MCF 10A (cell line): Measurements from ENCODE around the gene RFT1. TPM values are rescaled to one million over a fixed set of nuclear protein-coding genes. Genes with fewer than 3 reads are reported as not detected.

Experiments used
- BruUV-seq: library from RNA; stranded (reverse); fragments of 400-500 nt; replicated peaks from 2 replicates; lab custom pipeline; 2021; lab: Mats Ljungman, UMichigan
- CTCF ChIA-PET: fragments of 300-600 bp; sonication (Branson Sonifier 250); formaldehyde crosslinking; extraction: SDS; loops from one replicate; lab custom pipeline; 2021; ENCODE audit warnings: antibody characterized with exemption, inconsistent platforms; lab: Yijun Ruan, JAX
- POLR2A ChIA-PET: fragments of 300-600, 350-650 bp; sonication (Branson Sonifier 250); formaldehyde crosslinking; extraction: SDS; loops from one replicate; lab custom pipeline; 2020; ENCODE audit warnings: antibody characterized with exemption, inconsistent platforms; lab: Yijun Ruan, JAX
- DNase-seq: peaks from one replicate; pipeline ENCODE4 v3.0.0-alpha.2; 2018; ENCODE audit not compliant: unreplicated experiment
- H3K27ac Mint-ChIP-seq: one replicate; pipeline ENCODE4 v1.8.0; 2022; ENCODE audit warnings: mild to moderate bottlenecking, low read depth, mixed read lengths; ENCODE audit not compliant: unreplicated experiment
- H3K27me3 Mint-ChIP-seq: one replicate; pipeline ENCODE4 v1.8.0; 2022; ENCODE audit warnings: mixed read lengths; ENCODE audit not compliant: insufficient read depth, unreplicated experiment
- H3K36me3 Mint-ChIP-seq: one replicate; pipeline ENCODE4 v1.8.0; 2022; ENCODE audit warnings: mild to moderate bottlenecking, moderate library complexity, mixed read lengths; ENCODE audit not compliant: insufficient read depth, unreplicated experiment
- H3K4me1 Mint-ChIP-seq: one replicate; pipeline ENCODE4 v1.8.0; 2022; ENCODE audit warnings: mixed read lengths; ENCODE audit not compliant: insufficient read depth, unreplicated experiment
- H3K4me3 Mint-ChIP-seq: one replicate; pipeline ENCODE4 v1.8.0; 2022; ENCODE audit warnings: mild to moderate bottlenecking, moderate library complexity, mixed read lengths; ENCODE audit not compliant: unreplicated experiment
- H3K9me3 Mint-ChIP-seq: one replicate; pipeline ENCODE4 v1.8.0; 2022; ENCODE audit warnings: mixed read lengths; ENCODE audit not compliant: unreplicated experiment
- intact Hi-C: fragments of 100-400 bp; cut with micrococcal nuclease; formaldehyde crosslinking; loops from 2 replicates; pipeline ENCODE4 v1.14.1; 2022
- total RNA-seq: library from RNA; stranded (reverse); gene quantifications from 2 replicates; pipeline ENCODE4 v1.2.3, GENCODE V29; 2022
- TF ChIP-seq, protein P1 (sequence below): fragments of 200-600 bp; IDR thresholded peaks from one replicate; pipeline ENCODE4 v1.8.0; 2022; ENCODE audit warnings: antibody characterized with exemption, mild to moderate bottlenecking; ENCODE audit not compliant: unreplicated experiment

RFT1 gene
- total RNA-seq, 1 experiment from 2014 or later: 42.7 TPM

DNA sequence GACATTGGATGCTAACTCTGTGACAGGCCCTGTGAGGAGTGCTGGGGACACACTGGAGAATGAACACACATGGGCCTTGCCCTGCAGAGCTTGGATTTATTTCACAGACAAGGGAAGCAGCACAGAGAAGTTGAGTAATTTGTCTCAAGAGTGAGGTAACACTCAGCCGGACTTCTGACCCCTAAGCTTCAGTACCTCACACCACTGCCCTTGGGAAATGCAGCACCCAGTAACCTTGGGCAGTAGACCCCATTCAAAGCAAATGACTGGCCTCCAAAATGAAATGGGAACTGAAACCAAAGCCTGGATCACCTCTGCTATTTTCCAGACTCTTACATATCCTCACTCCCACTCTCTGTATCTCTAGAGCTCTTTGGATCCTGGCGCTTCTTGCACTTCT is 37.3 kb downstream of the RFT1 start:
- ChIA-PET CTCF (interaction anchor here (0.6 to 0.9 kb wide), 2 partner anchors 20 to 163 kb away, joined by 3 read pairs; no protein-coding TSS in a partner anchor), POLR2A (no interaction called here)
- Mint-ChIP-seq H3K36me3 (peaks cover 59% of the 10 kb centered on the region), H3K4me1 (no peaks in the 10 kb centered on the region), H3K4me3 (no peak overlapping the region), H3K9me3 (no peaks in the 10 kb centered on the region), H3K27ac (no peak overlapping the region), H3K27me3 (no peaks in the 10 kb centered on the region)
- no TSS peak for BruUV-seq
- TF ChIP-seq, protein P1, sequence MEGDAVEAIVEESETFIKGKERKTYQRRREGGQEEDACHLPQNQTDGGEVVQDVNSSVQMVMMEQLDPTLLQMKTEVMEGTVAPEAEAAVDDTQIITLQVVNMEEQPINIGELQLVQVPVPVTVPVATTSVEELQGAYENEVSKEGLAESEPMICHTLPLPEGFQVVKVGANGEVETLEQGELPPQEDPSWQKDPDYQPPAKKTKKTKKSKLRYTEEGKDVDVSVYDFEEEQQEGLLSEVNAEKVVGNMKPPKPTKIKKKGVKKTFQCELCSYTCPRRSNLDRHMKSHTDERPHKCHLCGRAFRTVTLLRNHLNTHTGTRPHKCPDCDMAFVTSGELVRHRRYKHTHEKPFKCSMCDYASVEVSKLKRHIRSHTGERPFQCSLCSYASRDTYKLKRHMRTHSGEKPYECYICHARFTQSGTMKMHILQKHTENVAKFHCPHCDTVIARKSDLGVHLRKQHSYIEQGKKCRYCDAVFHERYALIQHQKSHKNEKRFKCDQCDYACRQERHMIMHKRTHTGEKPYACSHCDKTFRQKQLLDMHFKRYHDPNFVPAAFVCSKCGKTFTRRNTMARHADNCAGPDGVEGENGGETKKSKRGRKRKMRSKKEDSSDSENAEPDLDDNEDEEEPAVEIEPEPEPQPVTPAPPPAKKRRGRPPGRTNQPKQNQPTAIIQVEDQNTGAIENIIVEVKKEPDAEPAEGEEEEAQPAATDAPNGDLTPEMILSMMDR: no peak
- intact Hi-C loops: no loop called here
- no peak for DNase-seq

DNA sequence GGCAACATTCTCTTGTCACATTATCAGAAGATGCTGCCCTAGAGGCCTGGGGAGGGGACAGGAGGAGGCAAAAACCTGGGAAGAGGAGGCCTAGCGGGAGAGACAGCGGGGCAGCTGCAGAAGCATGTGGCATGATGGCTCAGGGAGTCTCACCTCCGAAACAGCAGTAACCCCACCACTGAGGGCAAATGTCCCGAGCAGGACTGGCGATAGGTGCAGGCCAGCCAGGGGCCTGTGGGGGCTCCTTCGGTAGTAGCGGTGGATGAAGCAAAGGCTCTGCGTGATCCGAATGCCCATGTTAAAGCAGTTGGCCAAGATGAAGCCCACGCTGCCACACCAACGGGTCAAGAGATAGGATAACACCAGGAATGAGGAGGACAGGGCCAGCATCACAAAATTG is 38.0 kb downstream of the RFT1 start:
- TF ChIP-seq, protein P1: no peak
- Mint-ChIP-seq H3K27ac (no peak overlapping the region), H3K4me3 (no peak overlapping the region), H3K9me3 (no peaks in the 10 kb centered on the region), H3K4me1 (no peaks in the 10 kb centered on the region), H3K27me3 (no peaks in the 10 kb centered on the region), H3K36me3 (peaks cover 62% of the 10 kb centered on the region)
- DNase-seq: no peak
- POLR2A ChIA-PET: interaction anchor here (0.9 kb wide), 1 partner anchor 12 kb away, joined by 4 read pairs; no protein-coding TSS in a partner anchor
- intact Hi-C loops: no loop called here
- CTCF ChIA-PET: no interaction called here
- no TSS peak for BruUV-seq

DNA sequence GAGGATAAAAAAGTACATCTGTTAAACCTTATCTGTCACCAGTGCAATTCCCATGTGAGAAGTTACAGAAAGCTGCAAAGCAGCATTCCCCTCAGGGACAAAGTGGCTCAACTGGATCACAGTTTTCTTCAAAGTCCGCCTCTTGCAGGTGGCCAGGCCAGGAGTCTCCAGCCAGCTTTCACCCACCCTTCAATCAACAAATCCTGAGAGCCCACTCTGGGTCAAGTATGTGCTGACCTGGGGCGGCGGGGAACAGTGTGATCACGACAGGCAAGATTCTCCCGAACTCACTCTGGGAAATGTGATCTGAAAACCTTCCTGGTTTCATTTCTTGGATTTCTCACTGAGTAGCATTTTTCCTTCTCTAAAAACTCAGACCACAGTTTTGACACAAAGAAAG is 39.2 kb downstream of the RFT1 start:
- ChIA-PET CTCF (interaction anchor here (0.7 kb wide), 1 partner anchor 54 kb away, joined by 3 read pairs; no protein-coding TSS in a partner anchor), POLR2A (interaction anchor here (0.7 kb wide), 1 partner anchor 350 kb away, joined by 3 read pairs; no protein-coding TSS in a partner anchor)
- Mint-ChIP-seq H3K9me3 (no peaks in the 10 kb centered on the region), H3K27me3 (no peaks in the 10 kb centered on the region), H3K36me3 (peaks cover 61% of the 10 kb centered on the region), H3K27ac (no peak overlapping the region), H3K4me1 (no peaks in the 10 kb centered on the region), H3K4me3 (no peak overlapping the region)
- no TSS peak for BruUV-seq
- intact Hi-C loops: no loop called here
- DNase-seq: no peak
- TF ChIP-seq, protein P1: no peak

DNA sequence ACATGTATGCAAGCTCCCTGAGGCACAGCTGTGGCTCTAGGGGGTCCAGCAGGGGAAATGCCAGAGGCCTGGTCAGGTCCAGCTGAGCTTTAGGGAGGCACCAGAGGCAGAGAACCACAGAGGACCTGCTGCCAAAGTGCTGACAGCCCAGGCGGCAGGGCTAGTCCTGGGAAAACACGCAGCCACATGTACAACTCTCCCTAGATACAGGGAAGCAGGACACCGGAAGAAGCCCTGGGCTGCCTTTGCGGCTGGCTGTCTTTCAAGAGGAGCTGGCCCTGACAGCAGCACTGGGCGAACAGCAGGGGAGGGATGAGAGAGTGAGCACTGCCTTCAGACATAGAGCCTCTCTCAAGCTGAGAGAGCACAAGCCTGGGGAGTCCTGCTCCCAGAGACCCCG is 40.7 kb downstream of the RFT1 start:
- TF ChIP-seq, protein P1: no peak
- POLR2A ChIA-PET: no interaction called here
- intact Hi-C loops: no loop called here
- Mint-ChIP-seq H3K27ac (no peak overlapping the region), H3K4me1 (no peaks in the 10 kb centered on the region), H3K36me3 (peaks cover 46% of the 10 kb centered on the region), H3K27me3 (no peaks in the 10 kb centered on the region), H3K9me3 (no peaks in the 10 kb centered on the region), H3K4me3 (no peak overlapping the region)
- CTCF ChIA-PET: no interaction called here
- no TSS peak for BruUV-seq
- no peak for DNase-seq
